H1 (cell line): ENCODE measurements around the gene USP7. TPM values are rescaled to one million over a fixed set of nuclear protein-coding genes. Genes with fewer than 3 reads are reported as not detected.

Source experiments
- ASH2L ChIP-seq: fragments of 200-600, 300-600 bp; sonication (generic); IDR thresholded peaks from one replicate; pipeline ENCODE4 v1.7.1; 2017; ENCODE audit warnings: low read length
- BCL11A ChIP-seq, 2 experiments: IDR thresholded peaks; one replicate each; pipeline ENCODE4 v1.6.1; 2011; ENCODE audit warnings: low read depth in 2 of 2, low read length in 2 of 2, mild to moderate bottlenecking in 2 of 2
- CBX5 ChIP-seq: fragments of 300-800, 300-1000 bp; sonication (generic); IDR thresholded peaks from 2 replicates; pipeline ENCODE4 v1.7.1; 2016; ENCODE audit warnings: antibody characterized with exemption, low read length, low read depth
- MAFK ChIP-seq: IDR thresholded peaks from 2 replicates; pipeline ENCODE4 v1.6.1; 2012; ENCODE audit warnings: low read depth, mild to moderate bottlenecking, improper control_type of control experiment, low read length
- RNF2 ChIP-seq: fragments of 200-900, 300-1000 bp; sonication (generic); IDR thresholded peaks from 2 replicates; pipeline ENCODE4 v1.7.1; 2016; ENCODE audit warnings: borderline replicate concordance, low read depth, mild to moderate bottlenecking, antibody characterized with exemption, low read length; ENCODE audit not compliant: poor library complexity, severe bottlenecking; ENCODE audit errors: missing control alignments
- TAF7 ChIP-seq: optimal IDR thresholded peaks from 2 replicates; pipeline ENCODE3; 2011; ENCODE audit warnings: low read depth, mild to moderate bottlenecking, inconsistent platforms, low read length, moderate library complexity, borderline replicate concordance
- TCF12 ChIP-seq: IDR thresholded peaks from 2 replicates; pipeline ENCODE4 v1.6.1; 2011; ENCODE audit warnings: low read depth, mild to moderate bottlenecking, low read length
- TEAD4 ChIP-seq: IDR thresholded peaks from 2 replicates; pipeline ENCODE4 v1.6.1; 2012; ENCODE audit warnings: low read depth, low read length, inconsistent platforms, mixed read lengths
- polyA plus RNA-seq, 7 experiments: library from polyadenylated mRNA; depleted of rRNA in 3 of 7; stranded (reverse) in 5 of 7; unstranded in 2 of 7; fragments of >200 nt in 5 of 7; fragments of 200-250 nt in 2 of 7; gene quantifications; 1 replicate in 5 of 7; 2 replicates in 1 of 7; 4 replicates in 1 of 7; pipeline versions ENCODE4 v1.2.1 to v1.2.3, GENCODE V29; 2011 to 2013; ENCODE audit warnings: missing spikeins in 2 of 7, mixed read lengths in 2 of 7
- total RNA-seq: library from RNA; stranded (reverse); fragmentation: NEBNext Ultra II Directional; extraction: Animal tissue kit (Norgen Biotek cat#: 25700); gene quantifications from 2 replicates; pipeline ENCODE4 v1.2.1, GENCODE V29; 2021

The USP7 gene
- total and polyA plus RNA-seq, 2 of the 8 experiments (the other 6 are each of a cell fraction or from before 2014, with no cell fraction given), result 21.3 to 211 TPM

DNA sequence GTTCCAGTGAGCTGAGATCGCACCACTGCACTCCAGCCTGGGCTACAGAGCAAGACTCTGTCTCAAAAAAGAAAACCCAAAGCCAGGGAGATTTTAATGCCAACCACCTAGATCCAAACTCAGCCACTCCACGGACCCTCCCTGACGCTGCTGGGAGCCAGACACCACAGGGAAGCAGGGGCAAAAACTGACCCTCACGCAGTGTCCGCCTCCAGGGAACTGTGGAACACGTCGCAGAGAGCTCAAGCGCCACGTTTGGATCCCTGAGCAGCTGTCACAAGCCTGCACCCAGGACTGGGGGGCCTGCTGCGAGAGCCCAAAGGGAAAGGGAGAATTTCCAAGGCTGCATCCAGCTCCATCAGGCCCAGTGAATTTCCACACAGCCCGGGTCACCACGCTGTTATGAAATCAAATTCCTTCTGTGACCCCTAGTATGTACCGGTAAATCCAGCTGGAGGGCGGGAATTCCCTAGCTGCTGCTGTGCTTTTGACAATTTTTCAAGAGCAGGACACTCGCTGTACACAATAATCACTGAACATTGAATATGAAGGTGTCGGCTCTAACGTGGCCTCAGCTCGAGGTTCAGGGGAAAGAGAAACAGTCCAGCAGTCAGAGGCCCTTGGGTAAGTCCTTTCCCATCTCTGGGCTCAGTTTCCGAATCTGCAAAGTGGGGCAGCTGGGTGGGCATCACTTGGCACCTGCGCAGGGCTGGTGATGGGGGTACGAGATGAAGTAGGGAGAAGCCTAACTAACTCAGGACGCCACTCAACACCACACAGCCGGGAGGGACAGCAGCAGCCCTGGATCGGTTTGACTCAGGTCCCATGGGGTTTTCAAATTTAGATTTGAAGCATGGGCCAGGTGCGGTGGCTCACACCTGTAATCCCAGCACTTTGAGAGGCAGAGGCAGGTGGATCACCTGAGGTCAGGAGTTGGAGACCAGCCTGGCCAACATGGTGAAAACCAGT, 103.5 kb downstream of the USP7 start (continued):
- TF ChIP-seq TAF7 (no peak), RNF2 (no peak), TEAD4 (no peak), MAFK (no peak), TCF12 (no peak), ASH2L (no peak), BCL11A (IDR thresholded peaks at IDR 0.05; ENCODE audit: low read depth in 2 of 2, low read length in 2 of 2) (no peak), CBX5 (no peak)
